ENCODE data around the gene SQOR. TPM values are rescaled to one million over a fixed set of nuclear protein-coding genes. Genes with fewer than 3 reads are reported as not detected.

SQOR gene
- total and polyA plus RNA-seq, 2 of the 4 experiments (the other 2 are of a cell fraction): 22.1 to 40.3 TPM

DNA sequence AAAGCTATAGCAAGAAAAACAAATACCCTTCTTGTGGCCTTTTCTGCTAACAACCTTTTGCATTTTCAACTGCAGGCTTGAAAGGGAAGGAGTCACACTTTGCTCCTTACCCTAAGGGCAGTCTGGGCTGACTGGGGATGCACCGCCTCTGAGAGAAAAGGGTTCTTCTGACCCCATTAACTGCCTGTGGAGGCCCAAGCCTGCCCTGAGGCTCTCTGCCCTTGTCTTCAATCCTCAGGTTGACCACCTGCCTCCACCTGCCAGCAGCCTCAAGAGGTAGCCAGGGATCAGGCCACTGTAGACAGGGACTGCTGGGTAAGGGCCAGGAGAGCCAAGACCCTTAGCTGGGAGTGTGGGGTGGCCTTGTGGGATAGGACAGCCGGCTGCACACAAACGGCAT, 93.8 kb downstream of the SQOR start:
- WGBS, 2 experiments (ENCODE audit: extremely low coverage in 2 of 2, insufficient read length in 1 of 2): no CpG with 5 or more reads among the region's 3 CpGs
- no peak for TF ChIP-seq RCOR1 (IDR thresholded peaks at IDR 0.05; ENCODE audit: insufficient replicate concordance, low read length)
- TF ChIP-seq FOS (IDR thresholded peaks at IDR 0.05; ENCODE audit: low read depth, low read length): no peak
- TF ChIP-seq, protein P1, sequence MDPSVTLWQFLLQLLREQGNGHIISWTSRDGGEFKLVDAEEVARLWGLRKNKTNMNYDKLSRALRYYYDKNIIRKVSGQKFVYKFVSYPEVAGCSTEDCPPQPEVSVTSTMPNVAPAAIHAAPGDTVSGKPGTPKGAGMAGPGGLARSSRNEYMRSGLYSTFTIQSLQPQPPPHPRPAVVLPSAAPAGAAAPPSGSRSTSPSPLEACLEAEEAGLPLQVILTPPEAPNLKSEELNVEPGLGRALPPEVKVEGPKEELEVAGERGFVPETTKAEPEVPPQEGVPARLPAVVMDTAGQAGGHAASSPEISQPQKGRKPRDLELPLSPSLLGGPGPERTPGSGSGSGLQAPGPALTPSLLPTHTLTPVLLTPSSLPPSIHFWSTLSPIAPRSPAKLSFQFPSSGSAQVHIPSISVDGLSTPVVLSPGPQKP (IDR thresholded peaks at IDR 0.05; ENCODE audit: borderline replicate concordance, low read depth, low read length): no peak
- TF ChIP-seq RFX5 (IDR thresholded peaks at IDR 0.05; ENCODE audit: low read depth, low read length): no peak
- no peak for TF ChIP-seq SMC3 (IDR thresholded peaks at IDR 0.05; ENCODE audit: low read depth, low read length)
- TF ChIP-seq MXI1 (IDR thresholded peaks at IDR 0.05; ENCODE audit: borderline replicate concordance, low read depth, low read length): no peak
- TF ChIP-seq BHLHE40 (IDR thresholded peaks at IDR 0.05; ENCODE audit: low read depth, low read length): no peak
- TF ChIP-seq POLR2A (IDR thresholded peaks at IDR 0.05; ENCODE audit: low read depth, low read length): no peak
- TF ChIP-seq MAZ (IDR thresholded peaks at IDR 0.05; ENCODE audit: borderline replicate concordance, low read depth, low read length): no peak

More for the DNA sequence above, 93.8 kb downstream of the SQOR start:
- no peak overlapping the region for H4K91ac ChIP-seq (ENCODE audit: insufficient read depth, low read depth, low read length)
- H2BK15ac ChIP-seq (ENCODE audit: low read depth, low read length): no peak overlapping the region
- no peaks in the 10 kb centered on the region for H3K36me3 ChIP-seq (ENCODE audit: control insufficient read depth, insufficient read depth, low read length)
- CTCF ChIA-PET: no interaction called here
- H3K4ac ChIP-seq (ENCODE audit: low read depth, low read length): no peak overlapping the region
- no peaks in the 10 kb centered on the region for H4K20me1 ChIP-seq (ENCODE audit: insufficient read depth, low read length)
- no peak overlapping the region for H2BK20ac ChIP-seq (ENCODE audit: low read depth, low read length)
- no peak overlapping the region for H2AFZ ChIP-seq (replicated peaks; ENCODE audit: low read length, poor library complexity)
- H3K4me3 ChIP-seq (ENCODE audit: insufficient read depth, low read depth, low read length): no peak overlapping the region
- in situ Hi-C loops (cut with MboI; ENCODE audit: low sequenced_read_pairs) (no loop called here), dilution Hi-C loops (cut with HindIII; ENCODE audit: low sequenced_read_pairs, unreplicated experiment) (no loop called here), intact Hi-C loops (cut with micrococcal nuclease) (no loop called here)
- no peak overlapping the region for H3K14ac ChIP-seq (replicated peaks; ENCODE audit: low read depth, low read length)
- H2AK9ac ChIP-seq (replicated peaks; ENCODE audit: low read depth, low read length, poor library complexity): no peak overlapping the region
- no peak overlapping the region for H4K8ac ChIP-seq (ENCODE audit: low read depth in 2 of 2, low read length in 2 of 2)
- no TSS peak for BruUV-seq (replicated peaks)
- no peak overlapping the region for H3K23ac ChIP-seq (ENCODE audit: low read depth, low read length)
- H2AK5ac ChIP-seq (ENCODE audit: low read depth, low read length): no peak overlapping the region
- H2BK5ac ChIP-seq (ENCODE audit: low read depth, low read length, poor library complexity, severe bottlenecking): no peak overlapping the region
- H3K27me3 ChIP-seq (ENCODE audit: control insufficient read depth, insufficient read depth, low read length): peaks cover 4% of the 10 kb centered on the region; the same call in 1 of the 2 replicates
- ATAC-seq (ENCODE audit: low read depth) (no peak), DNase-seq (no peak)
- H2BK120ac ChIP-seq (ENCODE audit: low read depth, low read length): no peak overlapping the region
- no peaks in the 10 kb centered on the region for H3K4me1 ChIP-seq (ENCODE audit: control insufficient read depth, insufficient read depth, low read length)
- H3K9me1 ChIP-seq (ENCODE audit: insufficient read depth, low read length): no peaks in the 10 kb centered on the region
- H3K18ac ChIP-seq (ENCODE audit: low read depth, low read length): no peak overlapping the region
- no peak overlapping the region for H3K27ac ChIP-seq (ENCODE audit: insufficient read depth, low read length)
- H4K5ac ChIP-seq (ENCODE audit: low read depth, low read length): no peak overlapping the region
- H3K56ac ChIP-seq (ENCODE audit: extremely low read depth, insufficient read depth, low read length): no peak overlapping the region
- H3K9me3 ChIP-seq (ENCODE audit: control insufficient read depth, insufficient read depth, low read length): no peaks in the 10 kb centered on the region
- no peak overlapping the region for H3K4me2 ChIP-seq (ENCODE audit: low read depth, low read length)
- POLR2A ChIA-PET (ENCODE audit: unreplicated experiment): interaction anchor here (0.7 kb wide), 1 partner anchor 18 kb away, joined by 3 read pairs; no protein-coding TSS in a partner anchor
- no peak overlapping the region for H3K9ac ChIP-seq (ENCODE audit: low read depth, low read length)
- no peaks in the 10 kb centered on the region for H3K79me1 ChIP-seq (ENCODE audit: low read depth in 1 of 2, low read length in 2 of 2)

Data from IMR-90 (cell line).